ENCODE data around the gene TMEM106C.

TMEM106C gene
- total RNA-seq = 11.2 to 20.7 reads per million in 2 donors

GRCh38 chr12:47963340-47964040 lies at the start of gene TMEM106C:
TMEM106C (plus strand) TSS chr12:47963596; CDS start chr12:47964237, 641 bp downstream.
- DNase-seq = peak; percentile 84 to 92 (median 88)

GRCh38 chr12:47920913-47921312 lies 42.5 kb upstream of the TMEM106C start:
- no peak for DNase-seq

- DNase-seq = no peak
Measured at GRCh38 chr12:47921907-47922306, 41.5 kb upstream of the TMEM106C start.

- DNase-seq = no peak
Measured at GRCh38 chr12:47927346-47927745, 36.0 kb upstream of the TMEM106C start.

GRCh38 chr12:47930634-47931033 lies 32.8 kb upstream of the TMEM106C start:
- DNase-seq = no peak

GRCh38 chr12:47931187-47931586 lies 32.2 kb upstream of the TMEM106C start:
- no peak for DNase-seq

- peak in 1 of 5 experiments; percentile 26 for DNase-seq
Measured at GRCh38 chr12:47935184-47935583, 28.2 kb upstream of the TMEM106C start.

- no peak for DNase-seq
Measured at GRCh38 chr12:47938093-47938492, 25.3 kb upstream of the TMEM106C start.

GRCh38 chr12:47938594-47938993 lies 24.8 kb upstream of the TMEM106C start:
- DNase-seq = no peak

GRCh38 chr12:47939009-47939601 lies 24.3 kb upstream of the TMEM106C start:
- DNase-seq = no peak

GRCh38 chr12:47940773-47941474 lies 22.5 kb upstream of the TMEM106C start:
- DNase-seq = no peak

GRCh38 chr12:47941475-47941780 lies 22.0 kb upstream of the TMEM106C start:
- DNase-seq = no peak

GRCh38 chr12:47941871-47942613 lies 21.4 kb upstream of the TMEM106C start:
- DNase-seq = peak in 4 of 5 experiments; percentile 7 to 43 (median 26)

- DNase-seq = no peak
Measured at GRCh38 chr12:47942614-47943225, 20.7 kb upstream of the TMEM106C start.

GRCh38 chr12:47943623-47944340 lies 19.6 kb upstream of the TMEM106C start:
- DNase-seq = no peak

GRCh38 chr12:47944685-47945340 lies 18.6 kb upstream of the TMEM106C start:
- no peak for DNase-seq

- no peak for DNase-seq
Measured at GRCh38 chr12:47945341-47945728, 18.1 kb upstream of the TMEM106C start.

GRCh38 chr12:47946413-47947323 lies 16.7 kb upstream of the TMEM106C start:
- DNase-seq = no peak

- DNase-seq = no peak
Measured at GRCh38 chr12:47947341-47947740, 16.1 kb upstream of the TMEM106C start.

All from T-helper 2 cell (primary cell).